ACHN (cell line): ENCODE data around the gene FERMT3.

Source experiments
- DNase-seq: peaks from one replicate; pipeline ENCODE4 v3.0.0-alpha.2; 2015
- in situ Hi-C: cut with HindIII; loops from 2 replicates; pipeline ENCODE4 v1.10.0; 2017; ENCODE audit warnings: low sequenced_read_pairs, low pct_ligation_motif_present, low pct_unique_long_range_greater_than_20kb

FERMT3 gene

GRCh38 chr11:64230171-64230984 is 23.9 kb downstream of the FERMT3 start, which contains the start of gene DNAJC4:
Gene DNAJC4, plus strand, starts transcription at chr11:64230548. Its CDS starts 307 bp downstream, at chr11:64230855.
- peak; percentile 92 for DNase-seq
- in situ Hi-C loops: no loop called here

- in situ Hi-C loops: no loop called here
- DNase-seq: no peak
Observed at GRCh38 chr11:64230985-64231365, 24.5 kb downstream of the FERMT3 start.

GRCh38 chr11:64231546-64231945 is 25.0 kb downstream of the FERMT3 start:
- DNase-seq: no peak
- in situ Hi-C loops: no loop called here

- in situ Hi-C loops: no loop called here
- no peak for DNase-seq
Observed at GRCh38 chr11:64232182-64232966, 25.9 kb downstream of the FERMT3 start.

- no peak for DNase-seq
- in situ Hi-C loops: no loop called here
Observed at GRCh38 chr11:64232967-64233315, 26.4 kb downstream of the FERMT3 start.

GRCh38 chr11:64233913-64234586 is 27.5 kb downstream of the FERMT3 start, which contains the start of gene VEGFB:
Gene VEGFB, plus strand, starts transcription at chr11:64234584. Its CDS starts 250 bp downstream, at chr11:64234834.
- in situ Hi-C loops: no loop called here
- peak; percentile 70 for DNase-seq

GRCh38 chr11:64234647-64235379 is 28.3 kb downstream of the FERMT3 start:
- DNase-seq: peak; percentile 41
- in situ Hi-C loops: no loop called here

GRCh38 chr11:64235437-64236161 is 29.1 kb downstream of the FERMT3 start:
- in situ Hi-C loops: no loop called here
- DNase-seq: no peak

GRCh38 chr11:64237484-64237951 is 31.0 kb downstream of the FERMT3 start:
- in situ Hi-C loops: no loop called here
- DNase-seq: no peak

- no peak for DNase-seq
- in situ Hi-C loops: no loop called here
Observed at GRCh38 chr11:64238076-64238475, 31.6 kb downstream of the FERMT3 start.

- no peak for DNase-seq
- in situ Hi-C loops: no loop called here
Observed at GRCh38 chr11:64238999-64239398, 32.5 kb downstream of the FERMT3 start.

- DNase-seq: no peak
- in situ Hi-C loops: no loop called here
Observed at GRCh38 chr11:64239662-64240434, 33.3 kb downstream of the FERMT3 start.

GRCh38 chr11:64240435-64241240 is 34.1 kb downstream of the FERMT3 start, which contains the start of gene FKBP2:
Gene FKBP2, plus strand, starts transcription at chr11:64241095. Its CDS starts 1,293 bp downstream, at chr11:64242388.
- in situ Hi-C loops: no loop called here
- DNase-seq: peak; percentile 94

- peak; percentile 96 for DNase-seq
- in situ Hi-C loops: no loop called here
Observed at GRCh38 chr11:64241241-64241490, 34.6 kb downstream of the FERMT3 start.

- DNase-seq: peak; percentile 55
- in situ Hi-C loops: no loop called here
Observed at GRCh38 chr11:64241491-64242374, 35.2 kb downstream of the FERMT3 start.
